ENCODE results near the gene RIN3.

DNA sequence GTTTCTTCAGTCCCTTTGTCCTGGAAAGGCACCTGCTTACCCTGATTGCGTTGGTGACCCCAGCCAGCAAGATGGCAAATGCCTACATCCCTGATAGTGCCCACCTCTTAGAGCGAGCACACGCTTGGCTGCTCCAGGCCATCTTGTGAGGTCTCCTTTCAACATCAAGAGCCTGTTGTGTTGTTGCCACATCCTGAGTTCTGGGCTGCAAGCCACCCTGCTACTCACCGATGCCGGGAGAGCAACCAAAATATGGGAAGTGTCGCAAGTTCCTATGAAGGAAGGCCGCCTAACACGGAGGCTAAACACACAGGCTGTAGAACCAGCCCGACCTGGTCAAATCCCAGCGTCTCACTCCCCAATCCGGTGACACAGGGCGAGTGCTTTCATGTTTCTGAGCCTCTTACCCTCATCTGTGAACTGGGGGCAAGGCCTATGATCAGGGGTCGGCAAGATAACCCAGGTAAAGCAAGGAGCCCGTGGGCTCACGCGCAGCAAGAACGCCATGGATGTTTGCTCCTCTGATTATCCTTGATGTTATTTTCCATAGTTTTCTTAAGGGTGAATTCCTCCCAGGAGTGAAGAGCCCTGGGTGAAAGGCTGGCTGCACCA is 136.5 kb downstream of the RIN3 start:
- TF ChIP-seq, protein P1, sequence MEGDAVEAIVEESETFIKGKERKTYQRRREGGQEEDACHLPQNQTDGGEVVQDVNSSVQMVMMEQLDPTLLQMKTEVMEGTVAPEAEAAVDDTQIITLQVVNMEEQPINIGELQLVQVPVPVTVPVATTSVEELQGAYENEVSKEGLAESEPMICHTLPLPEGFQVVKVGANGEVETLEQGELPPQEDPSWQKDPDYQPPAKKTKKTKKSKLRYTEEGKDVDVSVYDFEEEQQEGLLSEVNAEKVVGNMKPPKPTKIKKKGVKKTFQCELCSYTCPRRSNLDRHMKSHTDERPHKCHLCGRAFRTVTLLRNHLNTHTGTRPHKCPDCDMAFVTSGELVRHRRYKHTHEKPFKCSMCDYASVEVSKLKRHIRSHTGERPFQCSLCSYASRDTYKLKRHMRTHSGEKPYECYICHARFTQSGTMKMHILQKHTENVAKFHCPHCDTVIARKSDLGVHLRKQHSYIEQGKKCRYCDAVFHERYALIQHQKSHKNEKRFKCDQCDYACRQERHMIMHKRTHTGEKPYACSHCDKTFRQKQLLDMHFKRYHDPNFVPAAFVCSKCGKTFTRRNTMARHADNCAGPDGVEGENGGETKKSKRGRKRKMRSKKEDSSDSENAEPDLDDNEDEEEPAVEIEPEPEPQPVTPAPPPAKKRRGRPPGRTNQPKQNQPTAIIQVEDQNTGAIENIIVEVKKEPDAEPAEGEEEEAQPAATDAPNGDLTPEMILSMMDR (IDR thresholded peaks at IDR 0.05) = no peak
- TF ChIP-seq POLR2AphosphoS5 (IDR thresholded peaks at IDR 0.05) = peak in 2 of 3 donors; percentile 70 to 88
- no peak for TF ChIP-seq POLR2A (IDR thresholded peaks at IDR 0.05)
